Uterus (tissue), 4 donors: ENCODE measurements around the gene EIF3B. TPM values are rescaled to one million over a fixed set of nuclear protein-coding genes. Genes with fewer than 3 reads are reported as not detected.
A peak's percentile ranks its signal among the peaks of the same experiment; 100 is the strongest.
"Not testable (repeated sequence)": the region's sequence is repeated elsewhere in the genome, so short reads cannot be mapped to it uniquely, and the experiment has no call there.

Experiments
- DNase-seq, 2 donors: peaks; one replicate each; pipeline ENCODE4 v3.0.0-alpha.2; 2019 to 2020
- H3K27ac ChIP-seq, 2 donors: fragments of 200-600 bp; sonication (generic); 1 replicate in 1 of 2; 2 replicates in 1 of 2; pipeline ENCODE4 v1.5.1; 2016 to 2018
- H3K27me3 ChIP-seq, 2 donors: fragments of 200-600 bp; sonication (generic); one replicate each; pipeline ENCODE4 v1.5.1; 2018 to 2019; ENCODE audit warnings: control low read depth in 1 of 2
- H3K36me3 ChIP-seq, 2 donors: fragments of 200-600 bp; sonication (generic); one replicate each; pipeline ENCODE4 v1.5.1; 2019; ENCODE audit warnings: control low read depth in 1 of 2
- H3K4me1 ChIP-seq, 2 donors: fragments of 200-600 bp; sonication (generic); one replicate each; pipeline ENCODE4 v1.5.1; 2018 to 2019; ENCODE audit warnings: control low read depth in 1 of 2
- H3K4me3 ChIP-seq, 2 donors: fragments of 200-600 bp; sonication (generic); 1 replicate in 1 of 2; 2 replicates in 1 of 2; pipeline ENCODE4 v1.5.1; 2018 to 2019; ENCODE audit warnings: mild to moderate bottlenecking in 1 of 2
- H3K9me3 ChIP-seq, 2 donors: fragments of 200-600 bp; sonication (generic); one replicate each; pipeline ENCODE4 v1.5.1; 2019; ENCODE audit warnings: control low read depth in 1 of 2
- POLR2A ChIP-seq, 2 donors: fragments of 450-650 bp; IDR thresholded peaks; one replicate each; pipeline ENCODE4 v1.6.1; 2016; ENCODE audit warnings: antibody characterized with exemption in 2 of 2, mild to moderate bottlenecking in 1 of 2, moderate library complexity in 1 of 2
- intact Hi-C: fragments of 100-400 bp; cut with DNase I; formaldehyde crosslinking; loops from one replicate; pipeline ENCODE4 v1.15.1; 2023; ENCODE audit warnings: low total_unique reads
- total RNA-seq, 4 donors: library from RNA; depleted of rRNA in 3 of 4; stranded (reverse); fragments of >200 nt in 3 of 4; gene quantifications; one replicate each; pipeline versions ENCODE4 v1.1.0 to v1.2.4, GENCODE V29; 2014 to 2023
- TF ChIP-seq, protein P1 (sequence below), 4 experiments: fragments of 200-600 bp in 2 of 4; fragments of 450-650 bp in 2 of 4; sonication (generic) in 2 of 4; IDR thresholded peaks; one replicate each; pipeline ENCODE4 v1.5.1; 2016 to 2019; ENCODE audit warnings: antibody characterized with exemption in 4 of 4, mild to moderate bottlenecking in 2 of 4, moderate library complexity in 1 of 4
- donor health status: DM: yes; HTN: yes; CAD: no.

The EIF3B gene
- total RNA-seq, result 100 to 1,000 TPM in 2 of 4 donors, 10 to 100 TPM in 2; 67.6 to 155 (median 95.2) TPM

DNA sequence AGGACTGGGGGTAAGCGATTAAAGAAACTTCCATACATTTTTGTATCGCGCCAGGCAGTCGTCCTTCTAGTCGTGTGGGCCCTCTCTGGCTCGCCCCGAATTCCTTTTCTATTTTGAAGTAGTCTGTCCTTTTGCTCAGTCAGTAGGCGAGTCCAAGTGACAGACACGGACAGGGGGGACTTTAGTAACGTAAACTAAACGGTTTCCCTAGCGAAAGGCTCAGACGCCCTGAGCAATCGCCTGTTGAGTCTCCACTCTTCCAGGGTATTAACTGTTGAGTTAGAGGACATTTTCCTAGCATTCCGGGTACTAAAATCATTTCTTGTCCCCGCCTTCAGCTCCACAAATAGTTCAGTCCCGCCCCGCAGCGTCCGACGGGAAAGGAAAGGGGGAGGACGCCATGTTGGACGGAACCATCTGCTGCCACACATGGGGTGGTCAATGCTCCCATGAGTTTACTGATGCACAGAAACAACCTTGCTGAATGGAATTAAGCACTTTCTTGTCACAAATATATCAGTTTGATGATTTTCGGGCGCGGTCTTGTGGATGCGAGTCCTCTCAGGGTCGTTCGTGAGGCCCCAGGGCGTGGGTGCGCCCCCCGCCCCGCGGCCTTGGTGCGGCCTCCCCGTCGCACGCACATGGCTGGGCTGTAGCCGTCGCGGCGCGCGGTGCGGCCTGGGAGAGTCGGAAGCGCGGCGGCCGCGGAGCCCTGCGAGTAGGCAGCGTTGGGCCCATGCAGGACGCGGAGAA lies at the start of gene EIF3B:
Gene EIF3B, plus strand, starts transcription at position 642 of the 753 bp plus-strand sequence. Its CDS starts 95 bp downstream, at position 737.
- TF ChIP-seq, protein P1, sequence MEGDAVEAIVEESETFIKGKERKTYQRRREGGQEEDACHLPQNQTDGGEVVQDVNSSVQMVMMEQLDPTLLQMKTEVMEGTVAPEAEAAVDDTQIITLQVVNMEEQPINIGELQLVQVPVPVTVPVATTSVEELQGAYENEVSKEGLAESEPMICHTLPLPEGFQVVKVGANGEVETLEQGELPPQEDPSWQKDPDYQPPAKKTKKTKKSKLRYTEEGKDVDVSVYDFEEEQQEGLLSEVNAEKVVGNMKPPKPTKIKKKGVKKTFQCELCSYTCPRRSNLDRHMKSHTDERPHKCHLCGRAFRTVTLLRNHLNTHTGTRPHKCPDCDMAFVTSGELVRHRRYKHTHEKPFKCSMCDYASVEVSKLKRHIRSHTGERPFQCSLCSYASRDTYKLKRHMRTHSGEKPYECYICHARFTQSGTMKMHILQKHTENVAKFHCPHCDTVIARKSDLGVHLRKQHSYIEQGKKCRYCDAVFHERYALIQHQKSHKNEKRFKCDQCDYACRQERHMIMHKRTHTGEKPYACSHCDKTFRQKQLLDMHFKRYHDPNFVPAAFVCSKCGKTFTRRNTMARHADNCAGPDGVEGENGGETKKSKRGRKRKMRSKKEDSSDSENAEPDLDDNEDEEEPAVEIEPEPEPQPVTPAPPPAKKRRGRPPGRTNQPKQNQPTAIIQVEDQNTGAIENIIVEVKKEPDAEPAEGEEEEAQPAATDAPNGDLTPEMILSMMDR (IDR thresholded peaks at IDR 0.05), result peak in 2 of 4 experiments; percentile 8 to 31
- peak in 1 of 2 donors; percentile 2 for TF ChIP-seq POLR2A (IDR thresholded peaks at IDR 0.05)
- no peaks in the 10 kb centered on the region for H3K9me3 ChIP-seq
- H3K4me3 ChIP-seq, result peak within 1 kb of the TSS; percentile 97 to 99
- intact Hi-C loops, result loop anchor here (10.0 kb wide), 1 partner anchor 110 kb away; the partner anchor contains the start of genes MRM2 and NUDT1
- H3K27me3 ChIP-seq, result no peaks in the 10 kb centered on the region
- peak within 1 kb of the TSS; percentile 98 for H3K27ac ChIP-seq
- peaks cover 6 to 22% of the 10 kb centered on the region in 2 donors for H3K4me1 ChIP-seq
- no peaks in the 10 kb centered on the region for H3K36me3 ChIP-seq
- DNase-seq, result peak; percentile 86 to 93

DNA sequence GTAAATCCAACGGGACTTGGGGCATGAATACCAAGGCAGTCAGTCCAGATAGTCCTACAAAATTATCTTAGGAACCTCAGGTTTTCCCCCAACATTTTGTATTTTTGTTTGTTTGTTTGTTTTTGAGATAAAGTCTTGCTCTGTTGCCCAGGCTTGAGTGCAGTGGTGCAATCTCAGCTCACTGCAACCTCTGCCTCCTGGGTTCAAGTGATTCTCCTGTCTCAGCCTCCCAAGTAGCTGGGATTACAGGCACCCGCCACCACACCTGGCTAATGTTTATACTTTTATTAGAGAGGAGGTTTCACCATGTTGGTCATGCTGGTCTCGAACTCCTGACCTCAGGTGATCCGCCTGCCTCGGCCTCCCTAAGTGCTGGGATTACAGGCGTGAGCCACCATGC lies 49.4 kb upstream of the EIF3B start:
- H3K36me3 ChIP-seq, H3K4me3 ChIP-seq, DNase-seq, H3K9me3 ChIP-seq, H3K27me3 ChIP-seq, H3K4me1 ChIP-seq, intact Hi-C loops: not testable (repeated sequence)
- peak overlapping the region; percentile 14 to 62 for H3K27ac ChIP-seq

DNA sequence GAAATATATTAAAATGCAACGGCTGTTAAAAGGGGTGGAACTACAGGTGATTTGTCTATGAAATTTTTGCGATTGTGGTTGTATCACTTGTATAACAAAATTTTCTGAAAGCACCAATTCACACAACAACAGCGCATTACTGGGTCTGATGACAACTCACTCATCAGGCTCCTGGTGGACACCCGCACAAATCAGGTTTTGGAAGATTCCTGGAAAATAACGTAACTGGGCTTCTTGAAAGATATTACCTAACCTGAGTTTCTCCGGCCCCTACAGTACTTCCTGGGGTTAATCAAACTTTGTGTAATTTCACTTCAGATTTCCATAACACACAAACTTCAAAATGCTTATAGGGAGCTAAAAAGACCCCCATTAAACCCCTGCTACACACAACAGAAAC lies 47.9 kb upstream of the EIF3B start:
- H3K27ac ChIP-seq, result no peak overlapping the region
- no peaks in the 10 kb centered on the region for H3K27me3 ChIP-seq
- TF ChIP-seq, protein P1 (IDR thresholded peaks at IDR 0.05), result no peak
- no peak for TF ChIP-seq POLR2A (IDR thresholded peaks at IDR 0.05)

DNA sequence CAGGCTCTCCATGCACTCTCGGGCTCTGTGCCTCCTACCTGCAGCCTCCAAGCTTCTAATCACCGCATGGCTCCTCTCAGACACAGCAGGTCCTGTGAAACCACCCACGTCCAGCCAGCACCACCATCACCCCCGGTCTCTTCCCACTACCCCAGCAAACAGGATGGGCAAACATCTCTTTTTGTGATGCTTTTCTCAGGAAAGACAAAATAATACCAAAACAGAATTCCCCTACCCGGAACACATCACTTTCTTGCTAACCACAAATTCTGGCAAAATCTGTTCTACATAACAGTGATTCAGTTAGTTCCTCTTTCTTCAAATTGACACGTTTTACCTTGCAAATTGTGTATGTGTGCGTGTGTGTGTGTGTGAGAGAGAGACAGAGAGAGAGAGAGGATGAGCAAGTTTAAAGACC lies 46.9 kb upstream of the EIF3B start:
- DNase-seq, result no peak
- H3K27ac ChIP-seq, result no peak overlapping the region
- TF ChIP-seq, protein P1 (IDR thresholded peaks at IDR 0.05), result no peak
- TF ChIP-seq POLR2A (IDR thresholded peaks at IDR 0.05), result no peak
- no peaks in the 10 kb centered on the region for H3K4me1 ChIP-seq
- H3K4me3 ChIP-seq, result no peak overlapping the region
- H3K27me3 ChIP-seq, result no peaks in the 10 kb centered on the region
- H3K9me3 ChIP-seq, result no peaks in the 10 kb centered on the region
- intact Hi-C loops, result no loop called here
- no peaks in the 10 kb centered on the region for H3K36me3 ChIP-seq

More for the DNA sequence above, 47.9 kb upstream of the EIF3B start:
- no peak overlapping the region for H3K4me3 ChIP-seq
- no peaks in the 10 kb centered on the region for H3K36me3 ChIP-seq
- intact Hi-C loops, result no loop called here
- no peaks in the 10 kb centered on the region for H3K9me3 ChIP-seq
- no peaks in the 10 kb centered on the region for H3K4me1 ChIP-seq
- no peak for DNase-seq

DNA sequence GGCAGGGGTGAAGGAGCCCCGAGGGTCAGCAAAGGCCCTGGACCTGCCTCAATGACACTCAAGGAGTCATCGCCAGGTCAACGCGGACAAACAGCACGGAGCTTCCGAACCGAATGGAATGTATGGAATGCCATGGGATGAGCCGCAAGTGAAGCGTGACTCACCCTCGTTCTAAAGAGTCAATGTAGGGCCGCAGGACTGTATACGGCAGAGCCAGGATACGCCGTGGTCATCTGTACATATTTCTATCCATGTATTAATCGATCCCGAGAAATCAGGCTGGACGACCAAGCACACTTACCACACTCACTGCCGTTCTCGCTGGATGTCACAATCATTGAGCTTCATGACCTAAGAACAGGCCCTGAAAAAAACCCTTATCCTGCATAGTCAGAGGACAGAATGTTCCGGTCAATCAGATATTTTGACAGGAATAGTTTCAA lies 44.7 kb upstream of the EIF3B start:
- intact Hi-C loops, result no loop called here
- Histone ChIP-seq H3K27me3 (no peaks in the 10 kb centered on the region), H3K4me3 (no peak overlapping the region), H3K36me3 (no peaks in the 10 kb centered on the region), H3K27ac (no peak overlapping the region), H3K4me1 (no peaks in the 10 kb centered on the region), H3K9me3 (no peaks in the 10 kb centered on the region)
- no peak for DNase-seq
- TF ChIP-seq, protein P1 (IDR thresholded peaks at IDR 0.05), result no peak
- TF ChIP-seq POLR2A (IDR thresholded peaks at IDR 0.05), result no peak
